ENCODE results near the gene OPCML.

OPCML gene

DNA sequence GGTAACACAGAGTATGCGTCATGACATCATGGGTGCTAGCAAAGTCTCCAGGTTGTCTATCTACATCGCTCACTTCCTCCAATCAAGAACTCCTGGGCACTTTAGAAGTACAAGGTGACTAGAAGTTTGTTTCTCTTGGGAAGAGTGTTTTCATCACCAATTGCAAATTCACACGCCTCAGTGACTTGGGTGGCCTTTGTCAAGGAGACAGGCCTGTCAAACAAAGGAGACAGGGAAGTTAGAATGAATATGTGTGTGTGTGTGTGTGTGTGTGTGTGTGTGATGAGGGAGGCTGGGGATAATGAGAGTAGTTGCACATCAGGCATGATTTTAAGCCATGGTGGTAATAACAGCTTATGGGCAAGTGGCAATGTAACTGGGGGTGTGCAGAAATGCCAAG lies 953.2 kb downstream of the OPCML start:
- no peak for DNase-seq

DNA sequence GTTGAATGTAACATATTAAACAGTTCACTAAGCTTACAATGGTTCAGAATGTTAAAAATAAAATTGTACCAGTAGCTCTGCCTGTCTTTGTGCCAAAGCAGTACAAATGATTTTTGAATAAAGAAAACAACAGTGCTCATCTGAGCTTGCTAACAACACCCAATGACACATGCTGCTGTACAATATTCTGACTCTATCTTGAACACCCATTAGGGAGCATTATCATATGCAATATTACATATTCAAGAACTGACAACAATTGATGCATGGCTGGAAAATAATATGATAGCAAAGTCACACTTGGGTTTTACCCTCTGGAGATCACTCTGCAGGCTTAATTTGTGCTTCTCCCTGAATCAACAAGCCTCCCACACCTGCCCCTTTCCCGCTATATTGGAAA lies 953.7 kb downstream of the OPCML start:
- DNase-seq: no peak

DNA sequence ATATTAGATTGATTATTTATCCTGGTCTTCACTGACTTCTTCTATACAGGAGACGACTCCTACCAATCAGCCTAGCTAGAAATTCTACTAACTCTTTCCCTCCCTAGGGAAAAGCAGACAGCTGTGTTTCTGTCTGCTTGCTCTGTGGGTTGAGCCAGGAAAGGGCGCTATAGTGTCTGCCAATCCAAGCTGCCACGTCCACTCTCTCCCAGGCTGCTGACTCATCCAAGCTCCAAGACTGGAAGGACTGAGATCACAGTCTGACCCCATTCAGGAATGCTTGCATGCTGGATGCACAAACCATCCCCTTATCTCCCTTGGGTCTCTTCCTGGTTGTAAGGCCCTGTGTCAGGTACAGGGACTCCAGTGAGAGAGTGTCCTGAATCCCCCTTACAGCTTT lies 955.6 kb downstream of the OPCML start:
- DNase-seq: no peak

DNA sequence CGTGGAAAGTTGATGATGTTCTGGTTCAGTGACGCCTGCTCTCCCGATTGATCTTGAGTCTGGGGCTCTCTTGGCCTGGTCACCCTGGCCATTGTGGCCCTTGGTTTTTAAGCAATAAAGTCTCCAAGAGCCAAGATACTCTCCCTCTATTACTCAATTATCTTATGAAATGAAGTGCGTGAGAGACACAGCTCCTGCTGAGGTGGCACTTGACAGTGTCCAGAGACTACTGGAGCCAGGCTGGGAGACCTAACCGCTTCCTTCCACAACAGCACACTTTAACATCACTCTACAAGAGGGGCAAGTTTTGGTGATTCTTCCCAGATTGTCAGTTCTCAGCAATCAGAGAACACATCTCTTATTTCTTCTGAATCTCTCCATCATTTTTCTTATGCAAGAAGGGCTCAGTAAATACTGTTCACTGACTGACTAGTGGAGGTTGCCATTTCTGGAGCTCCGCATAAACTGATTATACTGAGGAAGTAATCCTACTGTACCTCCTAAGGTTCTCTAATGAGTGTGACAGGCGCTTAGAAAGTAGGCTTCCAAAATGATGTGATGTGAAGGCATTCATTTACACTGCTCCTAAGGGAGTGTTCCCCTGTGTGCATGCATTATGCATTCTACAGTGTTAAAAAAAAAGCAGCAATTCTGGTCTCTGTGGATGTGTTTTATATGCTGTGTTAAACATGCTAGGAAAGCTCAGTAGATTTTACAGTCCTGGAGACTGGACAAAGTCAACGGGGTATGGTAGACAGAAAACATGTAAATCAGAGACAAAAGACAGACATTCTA lies 968.0 kb downstream of the OPCML start:
- DNase-seq: no peak

DNA sequence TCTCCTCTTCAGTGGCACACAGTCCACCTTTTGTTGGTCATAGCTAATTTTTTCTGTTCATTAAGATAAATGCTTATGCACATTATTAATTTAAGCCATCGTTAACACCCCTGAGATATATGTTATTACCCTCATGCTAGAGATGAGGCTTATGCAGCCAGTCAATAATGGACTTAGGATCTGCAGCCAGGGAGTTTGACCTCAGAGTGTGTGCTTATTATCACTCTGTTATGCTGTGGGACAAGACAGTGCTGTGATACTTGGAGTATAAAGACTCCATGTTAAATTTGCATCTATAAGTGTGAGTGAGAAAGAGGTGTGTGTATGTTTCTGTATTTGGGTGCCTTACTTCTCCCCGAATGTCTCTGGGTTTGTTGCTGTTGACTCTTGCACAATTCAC lies 969.3 kb downstream of the OPCML start:
- no peak for DNase-seq

DNA sequence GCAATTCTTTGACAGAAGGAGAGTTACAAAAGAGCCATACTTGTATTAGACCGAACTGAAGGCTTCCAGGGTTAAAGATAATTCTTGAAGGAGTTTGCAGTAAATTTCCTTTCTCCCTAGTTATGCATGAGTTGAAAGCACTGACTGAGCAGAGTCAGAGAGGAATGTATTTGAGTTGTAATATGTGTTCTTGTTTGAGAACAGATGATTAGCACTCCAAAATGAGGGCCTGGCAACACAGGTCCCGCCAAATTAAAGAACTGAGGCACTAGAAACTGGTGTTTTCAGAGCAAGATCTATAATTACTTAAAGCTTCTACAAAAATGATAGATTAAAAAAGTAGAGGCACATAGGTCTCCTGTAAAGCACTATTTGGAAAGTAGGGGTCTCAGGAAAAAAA lies 970.4 kb downstream of the OPCML start:
- no peak for DNase-seq

DNA sequence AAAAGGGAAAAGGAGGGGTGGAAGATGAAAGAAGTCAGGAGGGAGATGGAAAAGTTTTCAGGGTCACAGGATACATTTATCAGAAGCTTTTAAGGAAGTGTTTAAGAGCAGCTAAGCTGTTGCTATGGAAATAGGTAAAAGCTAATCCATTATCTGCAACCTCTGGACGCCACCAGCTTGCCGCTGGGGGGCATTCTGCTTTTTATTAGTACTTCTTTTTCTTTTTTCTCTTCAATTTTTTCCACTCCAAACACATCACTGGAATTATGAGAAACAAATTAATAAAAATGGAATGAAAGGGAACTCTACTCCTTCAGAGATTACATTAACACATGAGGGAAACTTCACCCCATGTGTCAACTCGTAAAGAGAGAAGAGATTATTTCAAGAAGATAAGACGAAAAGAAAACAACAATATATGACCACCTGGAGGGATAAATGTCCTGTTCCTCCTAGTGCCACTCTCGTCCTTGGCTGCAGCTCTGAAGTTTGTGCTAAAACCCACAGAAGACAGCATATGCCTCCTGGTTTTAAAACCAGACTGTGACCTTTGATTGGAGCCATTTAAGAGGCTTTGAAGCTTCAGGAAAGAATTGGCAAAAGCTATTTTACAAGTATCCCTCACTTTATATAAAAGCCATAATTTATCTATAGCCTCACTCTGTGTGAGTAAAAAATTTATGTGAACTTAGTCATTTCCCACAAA lies 972.8 kb downstream of the OPCML start:
- DNase-seq: no peak

DNA sequence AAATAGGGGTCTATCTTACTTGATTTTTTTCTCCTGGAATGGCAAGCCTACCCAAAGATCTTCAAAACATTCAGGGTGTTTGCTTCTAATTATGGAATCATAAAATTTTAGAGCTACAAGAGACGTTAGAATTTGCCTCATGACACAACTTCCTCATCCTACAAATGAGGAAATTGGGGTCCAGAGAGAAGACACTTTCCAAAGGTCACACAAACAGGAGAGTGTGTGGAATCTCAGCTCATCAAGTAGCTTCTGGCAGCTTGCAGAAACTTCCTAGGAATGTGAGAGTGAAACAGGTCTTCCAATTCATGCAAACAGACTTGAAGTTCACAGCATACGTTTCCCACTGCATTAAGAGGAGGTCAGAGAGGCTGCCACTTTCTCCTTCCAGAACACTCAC lies 976.0 kb downstream of the OPCML start:
- no peak for DNase-seq

DNA sequence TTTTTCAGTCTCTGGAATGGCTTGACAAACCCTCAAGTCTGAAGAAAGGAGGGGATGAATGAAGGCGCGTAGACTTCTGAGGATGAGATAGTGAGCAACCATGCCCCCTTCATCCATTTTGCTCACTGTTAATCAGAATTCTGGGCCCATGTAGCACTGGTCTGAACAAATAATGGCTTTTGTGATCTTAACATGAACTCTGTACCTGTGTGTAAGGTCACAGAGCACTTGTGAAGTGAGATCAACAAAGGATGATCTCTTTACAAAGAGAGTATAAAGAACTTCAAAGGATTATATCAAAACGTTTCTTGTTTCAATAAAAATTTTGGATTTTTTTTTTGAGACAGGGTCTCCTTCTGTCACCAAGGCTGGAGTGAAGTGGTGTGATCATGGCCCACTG lies 976.7 kb downstream of the OPCML start:
- DNase-seq: no peak

DNA sequence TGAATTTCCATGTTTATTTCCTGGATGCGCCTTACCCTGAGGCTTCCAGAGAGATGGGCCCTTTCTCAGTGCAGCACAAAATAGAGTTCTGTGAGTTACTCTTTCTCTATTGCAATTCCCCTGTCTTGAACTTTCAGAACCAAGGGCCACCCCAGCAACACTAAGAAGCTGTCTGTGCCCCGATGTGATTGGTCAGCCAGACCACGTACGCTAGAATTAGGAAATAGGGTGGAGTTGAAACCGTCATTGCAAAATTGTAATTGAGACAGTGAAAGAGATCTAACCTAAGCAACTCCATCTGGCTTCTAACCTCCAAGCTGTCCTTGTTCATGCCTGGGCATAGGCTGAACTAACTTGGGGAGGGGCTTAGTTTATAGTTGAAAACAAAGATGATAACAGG lies 981.3 kb downstream of the OPCML start:
- no peak for DNase-seq

DNA sequence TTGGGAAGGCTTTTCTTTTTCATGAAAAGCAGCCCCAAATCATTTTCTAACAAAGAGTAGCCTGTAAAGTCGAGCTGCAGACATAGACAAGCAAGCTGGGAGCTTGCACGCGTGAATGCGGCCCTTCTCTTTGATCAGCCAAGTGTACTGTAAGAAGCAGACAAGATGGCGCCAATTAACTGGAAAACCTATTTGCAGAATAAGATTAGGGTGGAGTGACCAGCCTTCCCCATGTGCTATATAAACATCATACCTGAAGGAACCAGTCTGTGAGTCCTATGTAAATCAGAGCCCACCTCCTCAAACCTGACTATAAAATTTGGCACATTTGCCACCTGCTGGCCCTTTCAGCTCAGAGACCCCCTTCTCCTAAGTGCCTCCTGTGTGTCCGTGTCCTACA lies 982.7 kb downstream of the OPCML start:
- DNase-seq: no peak

DNA sequence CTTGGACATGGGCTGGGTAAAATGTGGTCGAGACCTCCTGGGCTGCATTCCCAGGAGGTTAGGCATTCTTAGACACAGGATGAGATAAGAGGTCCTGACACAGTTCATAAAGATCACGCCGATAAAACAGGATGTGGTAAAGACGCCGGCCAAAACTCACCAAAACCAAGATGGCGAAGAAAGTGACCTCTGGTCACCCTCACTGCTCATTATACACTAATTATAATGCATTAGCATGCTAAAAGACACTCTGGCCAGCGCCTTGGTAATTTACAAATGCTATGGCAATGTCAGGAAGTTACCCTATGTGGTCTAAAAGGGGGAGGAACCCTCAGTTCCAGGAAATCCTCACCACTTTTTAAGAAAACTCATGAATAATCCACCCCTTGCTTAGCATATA lies 983.3 kb downstream of the OPCML start:
- DNase-seq: no peak

DNA sequence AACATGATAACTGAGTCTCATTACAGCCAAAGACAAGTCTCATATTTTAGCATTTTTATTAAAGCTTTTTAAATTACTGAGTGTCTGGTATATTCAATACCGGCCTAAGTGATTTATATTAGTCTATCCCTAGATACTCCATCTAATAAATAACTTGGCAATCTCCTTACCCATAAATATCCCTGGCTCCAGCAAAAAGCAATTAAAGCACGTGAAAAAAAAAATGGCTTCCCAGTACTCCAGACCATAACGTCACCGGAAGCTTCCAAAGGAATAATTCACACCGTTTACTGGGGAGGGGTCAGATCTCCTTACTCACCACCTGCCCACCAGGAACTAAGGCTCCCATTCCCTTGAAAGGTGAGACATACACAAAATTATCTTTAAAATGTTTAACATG lies 988.3 kb downstream of the OPCML start:
- DNase-seq: no peak

DNA sequence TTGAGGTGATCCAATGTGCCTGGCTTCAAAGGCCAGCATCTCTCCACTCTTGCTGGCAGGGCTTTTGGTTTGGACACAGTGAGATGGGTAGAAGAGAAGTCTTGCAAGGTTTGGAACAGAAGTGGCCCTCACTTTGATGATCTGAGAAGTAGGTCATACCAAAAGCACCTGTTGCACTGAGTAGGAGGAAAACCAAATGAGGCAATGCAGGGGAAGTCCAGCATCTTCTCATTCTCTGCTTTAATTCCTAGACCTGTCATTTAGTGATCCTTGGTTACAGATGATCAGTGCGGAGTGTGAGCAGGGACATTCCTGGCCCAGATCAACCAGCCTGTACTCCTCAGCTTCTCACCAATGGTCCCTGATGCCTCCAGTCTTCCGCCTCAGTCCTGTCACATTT lies 990.5 kb downstream of the OPCML start:
- no peak for DNase-seq

DNA sequence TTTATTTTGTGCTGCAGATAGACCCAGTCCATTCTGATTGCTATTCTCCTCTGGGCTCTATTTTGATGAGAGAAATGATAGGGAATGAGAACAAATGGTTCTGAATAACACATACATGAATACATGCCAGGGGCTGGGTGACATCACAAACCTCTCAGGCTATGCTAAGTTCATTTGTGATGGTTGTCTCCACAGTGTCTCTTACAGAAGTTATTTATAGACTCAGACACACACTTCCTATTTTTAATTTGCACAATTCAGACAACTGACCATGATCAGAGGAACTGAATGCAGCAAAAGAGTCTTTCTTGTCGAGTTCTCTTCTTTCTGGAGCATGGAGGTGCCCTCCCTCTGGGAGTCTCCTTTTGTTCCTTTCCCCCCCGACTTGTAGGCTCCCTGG lies 991.7 kb downstream of the OPCML start:
- DNase-seq: no peak

DNA sequence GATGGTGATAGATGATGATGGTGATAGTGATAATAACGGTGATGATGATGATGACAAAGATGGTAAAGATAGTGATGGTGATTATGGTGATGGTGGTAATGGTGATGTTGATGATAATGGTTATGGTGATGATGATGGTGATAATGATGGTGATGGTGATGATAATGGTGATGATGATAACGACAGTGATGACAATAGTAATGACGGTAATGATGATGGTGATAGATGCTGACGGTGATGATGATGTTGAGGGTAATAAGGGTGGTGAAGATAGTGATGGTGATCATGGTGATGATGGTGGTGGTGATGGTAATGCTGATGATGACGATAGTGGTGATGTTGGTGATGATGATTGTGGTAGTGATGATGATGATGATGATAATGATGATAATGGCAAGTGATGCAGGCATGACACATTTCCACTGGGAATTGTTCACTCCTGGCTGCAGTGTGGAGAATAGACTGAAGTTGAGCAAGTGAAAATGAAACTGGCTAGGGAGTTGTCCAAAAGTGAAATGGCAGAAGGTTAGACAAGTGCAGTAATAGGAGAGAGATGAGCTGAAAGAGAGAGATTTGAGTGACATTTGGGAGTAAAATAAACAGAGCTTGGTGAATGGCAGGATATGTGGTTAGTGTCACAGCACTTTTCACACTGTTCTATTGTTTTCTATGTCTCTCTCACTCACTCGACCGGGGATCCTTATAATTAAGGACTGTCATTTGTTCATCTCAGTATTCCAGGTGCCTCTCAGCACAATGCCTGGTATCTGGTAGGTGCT lies 992.5 kb downstream of the OPCML start:
- no peak for DNase-seq

DNA sequence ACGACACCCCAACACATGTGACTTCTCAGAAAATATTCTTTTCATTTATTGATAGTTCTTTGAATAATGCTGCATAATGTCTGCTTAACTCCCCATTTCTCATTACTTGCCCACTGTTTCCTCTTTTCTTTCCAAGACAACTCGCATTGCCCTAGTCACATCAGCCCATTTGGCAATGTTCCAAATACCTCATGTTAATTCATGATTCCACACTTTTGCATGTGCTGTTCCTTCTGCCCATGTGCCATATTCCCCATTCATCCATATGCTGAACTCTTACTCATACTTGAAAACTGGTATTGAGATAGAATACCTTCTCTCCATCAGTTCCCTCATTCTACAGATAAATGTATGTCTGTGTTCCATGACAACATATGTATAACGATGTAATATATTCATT lies 993.7 kb downstream of the OPCML start:
- no peak for DNase-seq

DNA sequence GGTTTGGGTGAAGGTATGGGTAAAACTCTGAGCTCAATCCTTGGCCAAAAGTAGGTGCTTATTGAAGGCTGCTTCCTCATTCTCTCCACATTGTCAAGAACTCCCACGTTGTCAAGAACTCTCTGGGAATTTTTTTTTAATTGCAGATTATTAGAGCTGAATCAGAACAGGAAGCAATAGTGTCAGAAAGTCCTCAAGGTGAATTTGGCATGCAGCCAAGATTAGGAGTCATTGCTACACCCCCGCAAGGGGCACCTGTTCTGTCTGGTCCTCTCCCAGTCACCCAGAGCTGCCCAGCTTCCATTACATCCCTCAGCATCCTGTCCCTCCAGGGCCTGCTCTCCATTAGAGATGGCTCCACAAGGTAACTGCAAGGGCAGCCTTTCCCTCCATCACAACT lies 996.5 kb downstream of the OPCML start:
- DNase-seq: no peak

DNA sequence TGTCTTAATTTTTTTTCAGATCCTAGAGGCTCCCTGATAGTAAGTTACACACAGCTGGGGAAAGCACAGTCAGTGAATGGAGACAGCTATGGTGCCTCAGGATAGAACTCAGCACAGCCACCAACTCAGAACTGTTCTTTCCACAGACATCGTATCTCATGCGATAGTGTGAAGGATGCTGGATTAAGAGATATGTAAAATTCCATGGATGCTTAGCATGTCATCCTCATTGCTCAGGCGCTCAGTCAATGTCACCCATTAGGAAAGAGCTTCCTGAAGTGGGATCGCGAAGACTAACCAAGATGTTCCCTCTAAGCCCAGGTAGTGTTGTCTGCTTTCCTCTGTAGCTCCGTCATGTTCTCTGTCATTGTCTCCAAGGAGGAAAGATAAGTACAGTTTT lies 1000.4 kb downstream of the OPCML start:
- DNase-seq: no peak

DNA sequence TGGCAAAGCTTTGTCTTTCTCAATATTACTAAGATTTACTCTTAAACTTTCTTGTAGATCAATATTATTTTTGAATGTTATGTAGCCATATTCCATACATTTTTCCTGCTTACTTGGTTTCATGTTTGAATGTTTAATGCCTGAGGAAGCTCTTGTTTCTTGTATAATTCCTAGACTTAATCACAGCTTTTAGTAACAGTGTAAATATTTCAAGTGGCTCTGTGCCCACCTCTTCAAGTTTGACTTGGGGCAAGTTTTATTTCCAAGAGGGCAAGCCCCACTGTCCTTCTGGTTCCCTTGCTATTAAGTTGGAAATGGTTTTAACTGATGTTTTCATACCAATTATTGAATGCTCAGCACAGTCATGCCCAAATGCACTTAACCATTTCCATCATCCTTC lies 1004.1 kb downstream of the OPCML start:
- no peak for DNase-seq

DNA sequence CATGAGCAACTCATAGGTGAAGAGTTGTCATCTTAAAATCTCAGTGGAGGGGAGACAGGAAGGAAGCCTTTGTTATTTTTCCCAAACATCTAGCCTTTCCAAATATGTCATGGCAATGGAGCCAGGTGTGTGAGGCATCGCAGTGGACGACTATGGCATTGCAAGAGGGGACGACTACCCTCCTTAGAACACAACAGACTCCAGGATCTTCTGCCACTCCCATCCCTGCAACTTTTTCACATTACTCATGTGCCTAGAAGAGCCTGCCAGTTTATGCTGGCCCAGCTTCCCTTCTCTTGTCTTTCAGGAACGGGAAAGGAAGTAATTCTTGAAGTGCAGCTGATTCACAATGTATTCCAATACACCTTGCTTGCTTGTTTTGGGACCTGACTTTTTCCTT lies 1008.4 kb downstream of the OPCML start:
- DNase-seq: no peak

DNA sequence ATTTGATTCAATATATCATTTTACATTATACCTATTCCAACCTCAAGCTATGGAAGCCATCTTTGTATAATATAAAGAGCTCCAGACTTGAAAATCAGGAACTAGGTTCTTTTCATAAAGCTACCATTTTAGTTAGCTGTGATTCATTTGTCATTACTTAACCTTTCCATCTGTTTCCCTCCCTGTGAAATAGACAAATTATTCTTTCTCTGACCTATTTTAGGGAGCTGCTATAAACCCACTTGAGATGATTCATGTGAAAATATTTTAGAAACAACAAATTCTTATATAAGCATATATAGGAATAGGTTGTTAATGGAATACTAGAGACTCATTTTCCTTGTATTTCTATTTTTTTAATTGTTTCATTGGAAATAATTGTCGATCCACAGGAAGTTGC lies 1012.1 kb downstream of the OPCML start:
- DNase-seq: no peak

DNA sequence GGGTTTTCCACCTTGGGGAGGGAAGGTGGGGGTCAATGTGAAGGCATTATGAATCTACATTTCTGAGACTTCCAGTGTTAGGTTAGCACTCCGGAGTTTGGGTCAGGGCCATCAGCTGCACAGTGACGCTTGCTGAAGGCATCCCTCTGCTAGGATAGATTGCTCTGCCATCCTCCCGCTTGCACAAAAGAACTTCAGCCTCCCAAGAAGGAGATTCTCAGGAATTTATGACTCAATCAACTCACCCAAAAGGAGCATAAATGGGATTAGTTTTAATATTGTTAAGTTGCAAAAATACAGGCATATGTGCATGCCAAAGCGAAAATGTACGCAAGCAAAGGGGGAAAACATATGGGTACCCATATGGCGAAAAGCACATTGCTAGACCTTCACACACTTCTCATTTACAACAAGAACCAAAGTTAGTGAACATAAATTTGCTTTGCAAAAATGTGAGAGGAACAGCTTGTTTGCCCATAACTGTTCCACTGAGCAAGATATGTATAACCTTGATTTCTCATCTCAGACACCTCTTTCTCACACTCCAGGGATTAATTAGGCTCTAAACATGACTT lies 1013.0 kb downstream of the OPCML start:
- no peak for DNase-seq

Measured in CD4-positive, alpha-beta T cell treated with Interleukin-4 for 1 hour (primary cell).